GM21825 (cell line): ENCODE measurements around the gene SGSM1.
"Not testable (repeated sequence)": the region's sequence is repeated elsewhere in the genome, so short reads cannot be mapped to it uniquely, and the experiment has no call there.

Experiments
- ATAC-seq: cut with Tn5 transposase; IDR thresholded peaks from one replicate; pipeline ENCODE4 v1.9.1; 2021; ENCODE audit warnings: mild to moderate bottlenecking, moderate library complexity; ENCODE audit not compliant: unreplicated experiment

SGSM1 gene

GRCh38 chr22:24836282-24836681 lies 30.3 kb downstream of the SGSM1 start:
- no peak for ATAC-seq

GRCh38 chr22:24837517-24837916 lies 31.5 kb downstream of the SGSM1 start:
- ATAC-seq = not testable (repeated sequence)

GRCh38 chr22:24841261-24841660 lies 35.2 kb downstream of the SGSM1 start:
- no peak for ATAC-seq

GRCh38 chr22:24843048-24843447 lies 37.0 kb downstream of the SGSM1 start:
- no peak for ATAC-seq

GRCh38 chr22:24845041-24845898 lies 39.3 kb downstream of the SGSM1 start:
- ATAC-seq = no peak

- ATAC-seq = no peak
Observed at GRCh38 chr22:24847490-24847889, 41.5 kb downstream of the SGSM1 start.

GRCh38 chr22:24848559-24849168 lies 42.7 kb downstream of the SGSM1 start:
- ATAC-seq = no peak

GRCh38 chr22:24855794-24856193 lies 49.8 kb downstream of the SGSM1 start:
- no peak for ATAC-seq

- no peak for ATAC-seq
Observed at GRCh38 chr22:24857576-24857975, 51.6 kb downstream of the SGSM1 start.

- no peak for ATAC-seq
Observed at GRCh38 chr22:24859587-24859986, 53.6 kb downstream of the SGSM1 start.

GRCh38 chr22:24865508-24865907 lies 59.5 kb downstream of the SGSM1 start:
- ATAC-seq = no peak

- no peak for ATAC-seq
Observed at GRCh38 chr22:24867323-24868022, 61.5 kb downstream of the SGSM1 start.

- ATAC-seq = no peak
Observed at GRCh38 chr22:24868979-24869378, 63.0 kb downstream of the SGSM1 start.

- ATAC-seq = no peak
Observed at GRCh38 chr22:24871611-24872205, 65.7 kb downstream of the SGSM1 start.

- ATAC-seq = no peak
Observed at GRCh38 chr22:24873226-24873625, 67.2 kb downstream of the SGSM1 start.

GRCh38 chr22:24875862-24876506 lies 70.0 kb downstream of the SGSM1 start:
- ATAC-seq = no peak

- ATAC-seq = no peak
Observed at GRCh38 chr22:24876700-24877099, 70.7 kb downstream of the SGSM1 start.

- no peak for ATAC-seq
Observed at GRCh38 chr22:24878969-24879368, 73.0 kb downstream of the SGSM1 start.

GRCh38 chr22:24883432-24883831 lies 77.4 kb downstream of the SGSM1 start:
- ATAC-seq = no peak

GRCh38 chr22:24887260-24887659 lies 81.2 kb downstream of the SGSM1 start:
- no peak for ATAC-seq
